Stimulated activated CD8-positive, alpha-beta memory T cell treated with anti-CD3 and anti-CD28 coated beads, Interleukin-7, amount 100 ng/mL, for 24 hours (primary cell): Measurements from ENCODE around the gene OPN1MW2.
"Not testable (repeated sequence)": the region's sequence is repeated elsewhere in the genome, so short reads cannot be mapped to it uniquely, and the experiment has no call there.

ENCODE experiments used
- DNase-seq: peaks from one replicate; pipeline ENCODE4 v3.0.0-alpha.2; 2020; ENCODE audit warnings: low read depth

Gene OPN1MW2

GRCh38 chrX:154219456-154219855 is at the start of gene OPN1MW2:
TSS of gene OPN1MW2 (plus strand) at chrX:154219756. CDS start at chrX:154219816, 60 bp downstream.
- not testable (repeated sequence) for DNase-seq

- DNase-seq, result not testable (repeated sequence)
Observed at GRCh38 chrX:154172535-154172943, 47.0 kb upstream of the OPN1MW2 start.

GRCh38 chrX:154174356-154174755 is 45.2 kb upstream of the OPN1MW2 start:
- not testable (repeated sequence) for DNase-seq

GRCh38 chrX:154182296-154182695 is 37.3 kb upstream of the OPN1MW2 start, which contains the start of gene OPN1MW:
TSS of gene OPN1MW (plus strand) at chrX:154182596. CDS start at chrX:154182678, 82 bp downstream.
- not testable (repeated sequence) for DNase-seq

- DNase-seq, result not testable (repeated sequence)
Observed at GRCh38 chrX:154183794-154184193, 35.8 kb upstream of the OPN1MW2 start.

GRCh38 chrX:154192846-154193245 is 26.7 kb upstream of the OPN1MW2 start:
- not testable (repeated sequence) for DNase-seq

GRCh38 chrX:154194316-154194715 is 25.2 kb upstream of the OPN1MW2 start:
- not testable (repeated sequence) for DNase-seq

GRCh38 chrX:154196466-154196865 is 23.1 kb upstream of the OPN1MW2 start:
- not testable (repeated sequence) for DNase-seq

GRCh38 chrX:154209670-154210418 is 9.7 kb upstream of the OPN1MW2 start:
- not testable (repeated sequence) for DNase-seq

GRCh38 chrX:154211057-154211456 is 8.5 kb upstream of the OPN1MW2 start:
- not testable (repeated sequence) for DNase-seq

GRCh38 chrX:154211499-154211898 is 8.1 kb upstream of the OPN1MW2 start:
- DNase-seq, result not testable (repeated sequence)

- not testable (repeated sequence) for DNase-seq
Observed at GRCh38 chrX:154225292-154225691, 5.7 kb downstream of the OPN1MW2 start.

- DNase-seq, result not testable (repeated sequence)
Observed at GRCh38 chrX:154226706-154227105, 7.2 kb downstream of the OPN1MW2 start.

- DNase-seq, result not testable (repeated sequence)
Observed at GRCh38 chrX:154231443-154231842, 11.9 kb downstream of the OPN1MW2 start.

GRCh38 chrX:154233620-154234019 is 14.1 kb downstream of the OPN1MW2 start:
- DNase-seq, result not testable (repeated sequence)

- not testable (repeated sequence) for DNase-seq
Observed at GRCh38 chrX:154238939-154239559, 19.5 kb downstream of the OPN1MW2 start.

- DNase-seq, result not testable (repeated sequence)
Observed at GRCh38 chrX:154239982-154240503, 20.5 kb downstream of the OPN1MW2 start.

GRCh38 chrX:154247377-154248045 is 28.0 kb downstream of the OPN1MW2 start:
- DNase-seq, result not testable (repeated sequence)

- not testable (repeated sequence) for DNase-seq
Observed at GRCh38 chrX:154248076-154248475, 28.5 kb downstream of the OPN1MW2 start.

GRCh38 chrX:154257282-154257681 is 37.7 kb downstream of the OPN1MW2 start, which contains the start of gene OPN1MW3:
TSS of gene OPN1MW3 (plus strand) at chrX:154257582. CDS start at chrX:154257620, 38 bp downstream.
- not testable (repeated sequence) for DNase-seq

GRCh38 chrX:154258711-154259110 is 39.2 kb downstream of the OPN1MW2 start:
- DNase-seq, result not testable (repeated sequence)

- DNase-seq, result not testable (repeated sequence)
Observed at GRCh38 chrX:154263072-154263471, 43.5 kb downstream of the OPN1MW2 start.
